C4-2B (cell line): ENCODE data around the gene CILP2.

Experiments
- CTCF ChIP-seq: fragments of 450-650 bp; conservative IDR thresholded peaks from 2 replicates; pipeline ENCODE4 v1.5.1; 2017; ENCODE audit warnings: mild to moderate bottlenecking
- ZFX ChIP-seq: fragments of 450-650 bp; IDR thresholded peaks from 2 replicates; pipeline ENCODE4 v1.6.1; 2017

- TF ChIP-seq CTCF (no peak), ZFX (no peak)
These were observed 5.6 kb downstream of the CILP2 start for GRCh38 chr19:19543640-19544039.
